ENCODE data around the gene OR6P1.

Gene OR6P1

DNA sequence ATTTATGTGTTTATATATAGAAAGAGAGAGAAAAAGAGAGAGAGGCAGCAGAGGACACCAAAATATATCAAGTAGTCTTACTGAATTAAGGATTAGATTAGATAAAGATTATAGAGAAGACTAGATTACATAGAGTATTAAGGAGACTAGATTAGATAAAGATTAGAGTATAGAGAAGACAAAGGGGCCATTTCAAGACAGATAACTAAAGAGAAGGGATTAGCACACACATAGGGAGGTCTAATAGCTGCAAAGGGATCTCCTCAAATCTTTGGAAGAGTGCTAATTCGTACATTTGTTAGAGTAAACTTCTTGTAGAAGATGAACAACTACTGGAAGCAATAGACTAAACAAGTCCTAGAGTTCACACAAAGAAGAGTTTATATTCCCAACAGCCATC lies 50.4 kb downstream of the OR6P1 start:
- no peak overlapping the region for H3K27ac ChIP-seq
- TF ChIP-seq, protein P1, sequence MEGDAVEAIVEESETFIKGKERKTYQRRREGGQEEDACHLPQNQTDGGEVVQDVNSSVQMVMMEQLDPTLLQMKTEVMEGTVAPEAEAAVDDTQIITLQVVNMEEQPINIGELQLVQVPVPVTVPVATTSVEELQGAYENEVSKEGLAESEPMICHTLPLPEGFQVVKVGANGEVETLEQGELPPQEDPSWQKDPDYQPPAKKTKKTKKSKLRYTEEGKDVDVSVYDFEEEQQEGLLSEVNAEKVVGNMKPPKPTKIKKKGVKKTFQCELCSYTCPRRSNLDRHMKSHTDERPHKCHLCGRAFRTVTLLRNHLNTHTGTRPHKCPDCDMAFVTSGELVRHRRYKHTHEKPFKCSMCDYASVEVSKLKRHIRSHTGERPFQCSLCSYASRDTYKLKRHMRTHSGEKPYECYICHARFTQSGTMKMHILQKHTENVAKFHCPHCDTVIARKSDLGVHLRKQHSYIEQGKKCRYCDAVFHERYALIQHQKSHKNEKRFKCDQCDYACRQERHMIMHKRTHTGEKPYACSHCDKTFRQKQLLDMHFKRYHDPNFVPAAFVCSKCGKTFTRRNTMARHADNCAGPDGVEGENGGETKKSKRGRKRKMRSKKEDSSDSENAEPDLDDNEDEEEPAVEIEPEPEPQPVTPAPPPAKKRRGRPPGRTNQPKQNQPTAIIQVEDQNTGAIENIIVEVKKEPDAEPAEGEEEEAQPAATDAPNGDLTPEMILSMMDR (conservative IDR thresholded peaks at IDR 0.05), result no peak
- TF ChIP-seq ZFX (IDR thresholded peaks at IDR 0.05), result no peak

DNA sequence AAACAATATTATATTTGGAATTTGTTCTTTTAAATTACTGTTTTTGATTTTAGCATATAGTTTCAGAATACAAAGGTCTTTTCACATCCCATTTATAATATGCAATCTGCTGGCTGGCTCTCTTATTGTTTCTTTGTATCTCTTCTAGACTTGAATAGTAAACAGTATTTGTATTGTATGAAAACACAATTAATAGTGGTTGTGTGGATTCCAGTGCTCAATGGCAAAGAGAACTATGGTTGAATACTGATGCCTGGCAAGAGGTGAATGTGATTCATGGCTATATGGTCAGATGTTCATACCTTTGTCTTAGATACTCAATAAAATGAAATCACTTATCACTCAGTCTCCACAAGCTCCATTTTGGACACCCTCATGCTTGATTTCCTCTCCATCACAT lies 53.4 kb downstream of the OR6P1 start:
- H3K27ac ChIP-seq, result no peak overlapping the region
- no peak for TF ChIP-seq ZFX (IDR thresholded peaks at IDR 0.05)

Measured in C4-2B (cell line).